Astrocyte of the cerebellum (primary cell): ENCODE results near the gene UTP11.

Experiments
- DNase-seq: peaks from one replicate; pipeline ENCODE4 v3.0.0-alpha.2; 2011; ENCODE audit warnings: low read depth
- H3K4me3 ChIP-seq: 2 replicates; pipeline ENCODE4 v1.5.1; 2011; ENCODE audit warnings: mild to moderate bottlenecking, low read depth, low read length, moderate library complexity
- in situ Hi-C: cut with HindIII; loops from 2 replicates; pipeline ENCODE4 v1.10.0; 2017; ENCODE audit warnings: low sequenced_read_pairs
- TF ChIP-seq, protein P1 (sequence below): IDR thresholded peaks from 2 replicates; pipeline ENCODE4 v1.5.1; 2012; ENCODE audit warnings: low read length, low read depth, moderate library complexity, mild to moderate bottlenecking; ENCODE audit errors: missing control alignments

The UTP11 gene

DNA sequence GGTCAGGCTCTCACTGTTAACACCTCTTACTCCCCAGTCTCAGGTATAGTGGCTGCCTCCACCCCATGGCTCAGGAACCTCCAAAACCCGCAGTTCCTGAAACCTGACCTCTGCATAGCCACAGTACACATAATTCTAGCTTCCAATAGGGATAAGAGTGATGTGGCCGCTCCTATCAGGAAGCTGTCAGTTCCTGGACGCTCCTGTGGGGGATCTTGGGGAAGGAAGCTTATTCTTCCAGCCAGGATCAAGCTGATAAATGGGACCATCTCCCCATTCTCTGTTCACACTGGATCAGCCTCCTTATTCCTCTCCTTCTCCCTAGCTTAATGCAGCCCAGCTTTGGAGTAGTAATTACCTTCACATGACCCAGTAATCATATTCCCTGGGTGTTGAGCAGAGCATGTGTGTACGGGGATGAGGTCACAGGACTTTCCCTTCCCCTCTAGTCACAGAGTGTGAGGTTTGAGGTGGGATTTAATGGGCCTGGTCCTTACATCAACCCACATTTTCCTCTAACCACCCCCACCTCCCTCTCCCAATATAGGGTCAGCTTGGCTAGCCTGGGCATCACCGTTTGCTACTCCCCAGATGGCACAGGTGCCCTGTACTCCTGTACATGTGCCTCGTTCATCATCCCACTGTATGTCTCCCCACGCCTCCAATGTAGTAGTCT, 41.0 kb downstream of the UTP11 start:
- TF ChIP-seq, protein P1, sequence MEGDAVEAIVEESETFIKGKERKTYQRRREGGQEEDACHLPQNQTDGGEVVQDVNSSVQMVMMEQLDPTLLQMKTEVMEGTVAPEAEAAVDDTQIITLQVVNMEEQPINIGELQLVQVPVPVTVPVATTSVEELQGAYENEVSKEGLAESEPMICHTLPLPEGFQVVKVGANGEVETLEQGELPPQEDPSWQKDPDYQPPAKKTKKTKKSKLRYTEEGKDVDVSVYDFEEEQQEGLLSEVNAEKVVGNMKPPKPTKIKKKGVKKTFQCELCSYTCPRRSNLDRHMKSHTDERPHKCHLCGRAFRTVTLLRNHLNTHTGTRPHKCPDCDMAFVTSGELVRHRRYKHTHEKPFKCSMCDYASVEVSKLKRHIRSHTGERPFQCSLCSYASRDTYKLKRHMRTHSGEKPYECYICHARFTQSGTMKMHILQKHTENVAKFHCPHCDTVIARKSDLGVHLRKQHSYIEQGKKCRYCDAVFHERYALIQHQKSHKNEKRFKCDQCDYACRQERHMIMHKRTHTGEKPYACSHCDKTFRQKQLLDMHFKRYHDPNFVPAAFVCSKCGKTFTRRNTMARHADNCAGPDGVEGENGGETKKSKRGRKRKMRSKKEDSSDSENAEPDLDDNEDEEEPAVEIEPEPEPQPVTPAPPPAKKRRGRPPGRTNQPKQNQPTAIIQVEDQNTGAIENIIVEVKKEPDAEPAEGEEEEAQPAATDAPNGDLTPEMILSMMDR = no peak
- DNase-seq = no peak
- in situ Hi-C loops = no loop called here
- no peak overlapping the region for H3K4me3 ChIP-seq

DNA sequence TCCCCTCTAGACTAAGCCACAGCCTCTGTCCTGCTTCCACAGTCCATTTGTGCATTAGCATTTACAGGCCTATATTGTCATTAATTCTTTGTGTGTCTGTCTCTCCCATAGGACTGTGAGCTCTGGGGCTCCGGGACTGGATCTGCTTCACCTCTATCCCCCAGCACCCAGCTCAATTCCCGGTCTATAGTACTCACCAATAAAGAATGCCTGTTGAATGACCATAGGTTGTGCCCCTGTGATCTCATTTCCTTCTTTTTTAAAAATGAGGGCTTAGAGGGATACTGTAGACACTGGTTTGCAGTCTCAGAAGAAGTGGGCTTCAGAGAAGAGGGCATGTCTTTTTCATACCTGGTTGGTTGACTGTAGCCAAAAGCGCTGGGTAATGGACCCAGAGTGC, 42.9 kb downstream of the UTP11 start:
- DNase-seq = no peak
- in situ Hi-C loops = no loop called here
- no peak overlapping the region for H3K4me3 ChIP-seq
- TF ChIP-seq, protein P1 = no peak

DNA sequence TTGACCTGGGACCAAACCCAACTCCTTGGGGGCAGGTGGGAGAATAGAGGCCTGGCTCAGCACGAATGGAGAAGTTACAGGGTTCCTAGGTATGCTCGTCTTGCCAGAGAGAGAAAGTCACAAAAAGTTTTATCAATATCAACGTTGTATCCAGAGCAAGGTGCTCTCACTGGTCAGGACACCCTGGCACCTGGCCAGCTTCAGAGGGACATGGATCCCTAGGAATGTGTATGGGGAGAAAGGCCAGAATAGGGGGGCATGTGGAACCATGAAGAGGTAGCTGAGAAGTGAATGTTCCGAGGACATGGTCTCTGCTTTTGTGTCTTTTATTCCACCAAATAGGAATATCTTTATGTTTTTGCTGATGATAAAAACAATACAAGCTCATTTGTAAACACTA, 43.4 kb downstream of the UTP11 start:
- TF ChIP-seq, protein P1 = no peak
- H3K4me3 ChIP-seq = no peak overlapping the region
- no peak for DNase-seq
- in situ Hi-C loops = no loop called here

DNA sequence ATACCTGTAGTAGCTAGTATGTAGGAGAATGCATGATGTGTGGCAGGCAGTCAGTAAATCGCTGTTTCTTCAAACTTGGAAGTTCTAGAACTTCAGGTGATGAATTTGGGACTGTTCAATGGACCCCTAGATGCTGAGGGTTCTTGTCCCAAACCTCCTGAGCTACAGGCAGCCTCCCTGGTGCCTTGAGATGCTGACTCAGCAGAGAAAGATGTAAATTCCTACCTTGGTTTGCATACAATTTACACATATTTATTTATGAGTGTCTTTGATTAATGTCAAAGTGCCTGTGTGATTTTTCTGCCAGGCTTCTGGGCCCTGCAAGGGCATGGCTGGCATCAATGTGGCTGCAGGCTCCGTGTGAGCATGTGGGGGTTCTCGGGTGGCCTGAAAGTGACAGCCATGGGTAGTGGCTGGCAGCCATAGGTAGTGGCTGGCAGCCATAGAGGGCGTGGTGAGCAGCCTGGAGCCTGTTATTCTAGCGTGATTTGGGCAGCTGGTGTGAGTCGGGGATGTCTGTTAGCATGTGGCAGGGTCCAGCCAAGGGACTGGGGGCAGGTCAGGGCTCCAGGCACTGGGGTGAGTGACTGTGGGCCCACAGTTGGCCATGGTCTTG, 47.2 kb downstream of the UTP11 start:
- TF ChIP-seq, protein P1 = no peak
- H3K4me3 ChIP-seq = no peak overlapping the region
- in situ Hi-C loops = no loop called here
- no peak for DNase-seq

DNA sequence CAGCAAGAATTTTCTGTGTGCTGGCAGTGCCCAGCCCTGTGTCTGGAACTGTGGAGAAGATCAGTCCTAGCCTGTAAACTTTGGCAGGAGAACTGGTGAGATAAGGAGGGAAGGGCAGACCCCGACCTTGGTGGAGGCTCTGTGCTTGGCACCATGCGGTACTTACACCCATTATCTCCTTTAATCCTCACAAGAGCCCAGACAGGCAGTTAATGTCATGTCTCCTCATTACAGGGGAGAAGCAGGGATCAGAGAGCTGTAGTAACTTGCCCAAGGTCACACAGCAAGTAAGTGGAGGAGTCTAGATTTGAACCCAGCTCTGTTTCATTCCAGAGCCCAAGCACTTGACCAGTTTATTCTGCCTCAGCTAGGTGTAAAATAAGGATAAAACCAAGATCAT, 48.0 kb downstream of the UTP11 start:
- TF ChIP-seq, protein P1 = no peak
- H3K4me3 ChIP-seq = no peak overlapping the region
- in situ Hi-C loops = no loop called here
- DNase-seq = no peak

DNA sequence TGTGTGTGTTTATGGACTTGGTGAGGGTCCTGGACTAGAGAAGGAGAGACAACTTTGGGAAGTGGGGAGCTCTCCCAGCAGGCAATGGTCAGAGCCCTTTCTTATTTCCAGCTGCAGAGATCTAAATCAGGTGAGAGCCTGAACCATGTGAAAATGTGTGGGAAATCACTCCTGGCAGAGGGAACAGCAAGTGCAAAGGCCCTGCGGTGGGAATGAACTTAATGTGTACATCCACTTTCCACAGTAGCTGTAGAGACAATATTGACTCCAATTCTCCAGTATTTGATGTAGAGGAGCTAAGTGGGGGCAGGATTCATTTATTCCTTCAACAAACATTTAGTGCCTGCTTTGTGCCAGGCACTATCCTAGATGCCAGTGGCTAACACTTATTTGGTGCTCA, 48.8 kb downstream of the UTP11 start:
- TF ChIP-seq, protein P1 = no peak
- no peak for DNase-seq
- H3K4me3 ChIP-seq = no peak overlapping the region
- in situ Hi-C loops = no loop called here
